ENCODE results near the gene SERTAD1.

The SERTAD1 gene

GRCh38 chr19:40403262-40403984, 22.4 kb downstream of the SERTAD1 start:
- DNase-seq (ENCODE audit: low read depth in 2 of 2) = peak; percentile 61 to 88

GRCh38 chr19:40400559-40400958, 25.2 kb downstream of the SERTAD1 start:
- DNase-seq (ENCODE audit: low read depth in 2 of 2) = no peak

GRCh38 chr19:40398417-40399131, 27.2 kb downstream of the SERTAD1 start:
- DNase-seq (ENCODE audit: low read depth in 2 of 2) = peak; percentile 31 to 64

DNA sequence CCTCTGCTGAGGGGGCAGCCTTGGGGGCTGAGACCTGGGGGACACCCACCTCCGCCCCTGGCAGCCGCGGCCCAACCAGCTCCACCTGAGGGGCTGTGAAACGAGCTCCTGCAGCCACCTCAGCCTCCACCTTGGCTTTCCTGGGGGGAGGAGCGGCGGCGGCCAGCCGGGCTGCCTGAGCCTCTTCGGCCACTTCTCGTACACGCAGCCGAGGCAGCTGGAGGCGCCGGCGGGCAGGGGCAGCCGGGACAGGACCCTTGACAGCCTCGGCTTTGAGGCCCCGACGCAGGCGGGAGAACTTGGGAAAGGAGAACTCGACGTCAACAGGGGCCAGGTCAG, 28.3 kb downstream of the SERTAD1 start:
- no peak for DNase-seq (ENCODE audit: low read depth in 2 of 2)

- DNase-seq (ENCODE audit: low read depth in 2 of 2) = no peak
These were observed 28.8 kb downstream of the SERTAD1 start for GRCh38 chr19:40396886-40397567.

DNA sequence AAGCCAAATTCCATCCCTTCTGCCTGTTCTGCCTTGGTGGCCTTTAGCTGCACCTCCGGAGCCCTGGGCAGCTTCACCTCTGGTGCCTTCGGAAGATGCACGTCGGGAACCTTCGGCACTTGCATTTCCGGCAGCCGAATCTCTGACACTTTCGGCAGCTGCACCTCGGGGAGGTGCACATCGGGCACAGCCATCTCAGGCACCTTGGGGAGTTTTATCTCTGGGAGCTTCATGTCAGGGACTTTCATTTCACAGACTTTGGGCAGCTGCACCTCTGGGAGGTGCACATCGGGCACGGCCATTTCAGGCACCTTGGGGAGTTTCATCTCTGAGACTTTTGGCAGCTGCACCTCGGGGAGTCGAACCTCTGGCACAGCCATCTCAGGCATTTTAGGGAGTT, 29.8 kb downstream of the SERTAD1 start:
- DNase-seq (ENCODE audit: low read depth in 2 of 2) = no peak

GRCh38 chr19:40394816-40395210, 31.0 kb downstream of the SERTAD1 start:
- DNase-seq (ENCODE audit: low read depth in 2 of 2) = no peak

DNA sequence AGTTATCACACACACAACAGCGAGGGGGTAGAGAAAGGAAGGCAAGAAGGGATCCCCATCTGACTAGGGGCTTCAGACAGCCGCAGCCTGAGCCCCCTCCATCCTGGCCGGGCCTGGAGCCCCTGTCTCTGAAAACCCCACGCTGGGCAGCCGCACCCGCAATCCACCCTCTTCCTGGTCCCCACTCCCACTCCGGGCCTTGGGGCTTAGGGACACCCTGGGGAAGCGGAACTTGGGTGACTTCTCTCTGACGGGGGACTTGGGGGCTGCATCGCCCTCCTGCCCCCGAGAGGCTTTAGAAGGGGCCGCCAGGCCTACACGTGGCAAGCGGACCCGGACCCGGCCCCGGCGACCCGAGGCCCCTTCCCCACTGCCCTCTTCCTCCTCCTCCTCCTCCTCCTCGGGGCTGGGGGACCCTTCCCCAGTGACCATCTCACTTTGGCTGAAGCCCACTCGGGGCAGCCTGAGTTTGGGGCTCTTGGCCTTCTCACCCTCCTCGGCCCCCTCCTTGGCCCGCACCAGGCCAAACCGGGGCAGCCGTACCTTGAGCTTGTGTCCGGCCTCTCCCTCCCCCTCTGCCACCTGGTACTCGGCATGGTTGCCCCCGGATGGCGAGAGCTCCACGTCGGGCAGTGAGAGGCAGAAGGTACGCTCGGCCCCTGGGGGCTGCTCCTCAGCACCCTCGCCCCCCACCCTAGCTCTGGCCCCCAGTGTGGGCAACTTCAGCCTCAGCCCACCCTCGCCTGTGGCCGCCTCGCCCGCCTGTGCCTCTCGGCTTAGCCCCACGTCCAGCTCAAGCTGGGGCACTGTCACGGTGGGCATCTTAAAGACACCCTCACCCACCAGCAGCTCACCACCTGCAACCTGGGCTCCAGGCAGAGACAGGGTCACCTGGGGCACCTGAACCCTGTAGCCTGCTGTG, 31.6 kb downstream of the SERTAD1 start:
- no peak for DNase-seq (ENCODE audit: low read depth in 2 of 2)

DNA sequence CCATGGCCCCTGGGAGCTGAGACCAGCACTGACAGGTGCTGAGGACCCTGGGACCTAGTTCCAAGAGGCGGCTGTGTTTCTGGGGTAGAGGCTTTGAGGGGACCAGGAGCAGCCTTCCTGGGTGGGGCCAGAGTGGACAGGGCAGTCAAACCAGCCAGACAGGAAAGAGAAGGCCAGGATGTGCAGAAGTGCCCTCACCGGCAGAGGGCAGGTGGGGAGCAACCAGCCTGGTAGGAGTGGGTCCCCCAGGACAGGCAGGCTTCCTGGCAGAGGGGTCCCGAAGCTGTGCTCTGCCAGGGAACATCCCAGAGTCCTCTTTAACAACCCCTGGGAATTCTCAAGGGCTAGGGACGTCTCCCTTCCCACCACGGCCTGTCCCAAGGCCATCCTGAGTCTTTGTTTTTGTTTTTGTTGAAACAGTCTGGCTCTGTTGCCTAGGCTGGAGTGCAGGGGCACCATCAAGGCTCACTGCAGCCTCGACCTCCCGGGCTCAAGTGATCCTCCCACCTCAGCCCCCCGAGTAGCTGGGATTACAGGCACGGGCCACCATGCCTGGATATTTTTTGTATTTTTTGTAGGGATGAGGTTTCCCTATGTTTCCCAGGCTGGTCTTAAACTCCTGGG, 32.8 kb downstream of the SERTAD1 start:
- no peak for DNase-seq (ENCODE audit: low read depth in 2 of 2)

DNA sequence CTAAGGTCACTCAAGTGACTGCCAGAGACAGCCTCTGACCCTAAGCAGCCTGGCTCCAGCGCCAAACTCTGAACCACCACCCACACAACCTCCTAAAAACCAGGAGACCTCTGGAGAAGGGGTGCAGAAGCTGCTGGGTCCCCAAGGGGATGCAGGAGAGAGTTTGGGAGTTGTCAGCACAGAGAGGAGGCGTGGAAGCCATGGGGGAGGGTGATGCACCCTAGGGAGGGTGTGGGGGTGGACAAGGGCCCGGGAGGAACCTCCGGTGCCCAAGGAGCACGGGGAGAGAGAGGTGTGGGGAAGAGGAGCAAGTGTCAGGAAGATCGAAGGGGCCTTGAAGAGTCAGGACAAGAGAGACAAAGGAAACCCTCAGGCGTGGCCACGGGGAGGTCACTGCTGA, 33.7 kb downstream of the SERTAD1 start:
- no peak for DNase-seq (ENCODE audit: low read depth in 2 of 2)

DNA sequence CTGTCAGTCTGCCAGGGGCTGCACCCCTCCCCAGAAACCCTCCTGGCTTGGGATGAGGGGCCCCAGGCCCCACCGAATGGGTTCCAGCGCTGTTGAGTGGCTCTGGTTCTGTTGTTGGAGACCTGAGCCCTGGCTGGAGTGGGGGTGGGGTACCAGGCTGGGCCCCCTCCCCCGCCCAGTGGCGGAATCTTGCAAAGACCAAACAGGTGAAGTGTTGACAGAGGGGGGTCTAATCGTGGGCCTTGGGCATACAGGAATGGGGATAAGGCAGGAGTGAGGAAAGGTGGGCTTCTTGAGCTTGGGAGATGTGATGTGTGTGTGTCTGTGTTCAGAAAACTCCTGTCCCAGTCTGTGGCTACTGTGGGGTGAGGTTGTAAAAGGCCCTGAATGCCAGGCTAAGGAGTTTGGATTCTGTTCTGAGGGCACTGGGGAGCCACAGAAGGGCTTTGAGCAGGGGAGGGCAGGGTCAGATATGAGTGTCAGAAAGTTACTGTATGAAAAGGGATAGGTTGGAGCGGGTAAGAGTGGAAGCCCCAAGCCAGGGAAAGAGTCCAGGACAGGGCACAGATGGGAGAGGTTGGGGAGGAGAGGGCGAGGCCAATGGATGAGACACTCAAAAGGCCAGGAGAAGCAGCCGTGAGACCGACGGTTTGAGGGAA, 35.6 kb downstream of the SERTAD1 start, which contains the start of gene HIPK4:
Gene HIPK4 (minus strand): TSS at position 98 of the 659 bp plus-strand sequence. CDS start 279 bp downstream, outside the sequence.
- no peak for DNase-seq (ENCODE audit: low read depth in 2 of 2)

- no peak for DNase-seq (ENCODE audit: low read depth in 2 of 2)
These were observed 36.2 kb downstream of the SERTAD1 start for GRCh38 chr19:40389404-40390083.

DNA sequence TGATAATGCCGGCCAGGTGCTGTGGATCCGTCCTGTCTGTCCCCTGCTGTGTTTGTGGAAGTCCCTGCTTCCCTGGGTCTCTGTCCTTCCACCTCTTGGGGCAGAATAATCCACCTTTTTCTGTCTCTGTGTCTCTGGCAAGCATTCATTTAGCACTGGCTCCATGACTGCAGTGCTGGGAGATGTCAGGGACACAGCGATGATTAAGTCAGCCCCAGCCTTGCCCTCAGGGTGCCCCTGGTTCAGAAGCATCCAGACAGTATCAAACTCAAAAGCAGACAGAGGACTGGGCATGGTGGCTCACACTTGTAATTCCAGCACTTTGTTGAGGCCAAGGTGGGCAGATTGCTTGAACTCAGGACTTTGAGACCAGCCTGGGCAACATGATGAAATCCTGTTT, 37.3 kb downstream of the SERTAD1 start:
- no peak for DNase-seq (ENCODE audit: low read depth in 2 of 2)

DNA sequence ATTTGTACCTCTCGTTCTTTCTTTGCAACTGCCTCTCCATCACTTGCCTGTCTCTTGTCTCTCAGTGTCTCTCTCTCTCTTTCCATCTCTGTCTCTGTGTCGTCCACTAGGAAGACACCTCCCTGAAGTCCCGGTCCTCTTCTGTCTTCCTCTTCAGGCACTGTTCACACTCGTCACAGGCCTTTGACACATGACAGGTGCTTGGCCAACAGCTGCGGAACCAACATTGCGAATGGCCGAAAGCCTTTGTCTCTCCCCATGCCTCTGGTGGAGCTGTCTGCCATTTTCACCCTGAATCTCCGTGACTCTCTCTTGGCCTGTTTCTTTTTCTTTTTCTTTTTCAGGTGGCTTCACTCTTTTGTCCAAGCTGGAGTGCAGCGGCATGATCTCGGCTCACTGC, 38.6 kb downstream of the SERTAD1 start:
- DNase-seq (ENCODE audit: low read depth in 2 of 2) = no peak

- no peak for DNase-seq (ENCODE audit: low read depth in 2 of 2)
These were observed 42.0 kb downstream of the SERTAD1 start for GRCh38 chr19:40383668-40384248.

- DNase-seq (ENCODE audit: low read depth in 2 of 2) = no peak
These were observed 44.5 kb downstream of the SERTAD1 start for GRCh38 chr19:40381321-40381720.

- DNase-seq (ENCODE audit: low read depth in 2 of 2) = no peak
These were observed 45.4 kb downstream of the SERTAD1 start for GRCh38 chr19:40380199-40381037.

GRCh38 chr19:40379446-40380198, 46.2 kb downstream of the SERTAD1 start:
- no peak for DNase-seq (ENCODE audit: low read depth in 2 of 2)

Data from activated CD4-positive, alpha-beta T cell treated with anti-CD3 and anti-CD28 coated beads for 24 hours (primary cell).